HG03103 (cell line): ENCODE results near the gene OPCML.

Source experiments
- ATAC-seq: cut with Tn5 transposase; IDR thresholded peaks from one replicate; pipeline ENCODE4 v1.9.1; 2021; ENCODE audit warnings: low read depth; ENCODE audit not compliant: unreplicated experiment

Gene OPCML

DNA sequence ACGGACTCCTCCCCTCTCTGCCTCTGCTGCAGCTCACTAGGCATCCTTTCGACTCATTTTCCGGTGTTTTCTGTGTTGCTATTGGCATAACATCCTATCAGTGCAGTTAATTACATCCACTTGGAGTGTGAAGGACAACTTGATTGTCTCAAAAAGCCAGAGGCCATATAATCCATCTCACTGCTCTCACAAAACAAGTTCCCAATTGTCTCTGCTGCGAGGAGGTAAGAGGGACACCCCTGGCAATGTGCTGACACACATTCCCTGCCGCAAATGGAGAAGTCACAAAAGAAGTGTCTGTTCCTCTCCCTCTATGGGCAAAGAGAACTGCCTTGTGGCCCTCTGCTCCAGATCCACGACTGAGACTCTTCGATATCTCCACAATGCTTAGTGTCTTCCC is 618.4 kb downstream of the OPCML start:
- ATAC-seq = no peak

DNA sequence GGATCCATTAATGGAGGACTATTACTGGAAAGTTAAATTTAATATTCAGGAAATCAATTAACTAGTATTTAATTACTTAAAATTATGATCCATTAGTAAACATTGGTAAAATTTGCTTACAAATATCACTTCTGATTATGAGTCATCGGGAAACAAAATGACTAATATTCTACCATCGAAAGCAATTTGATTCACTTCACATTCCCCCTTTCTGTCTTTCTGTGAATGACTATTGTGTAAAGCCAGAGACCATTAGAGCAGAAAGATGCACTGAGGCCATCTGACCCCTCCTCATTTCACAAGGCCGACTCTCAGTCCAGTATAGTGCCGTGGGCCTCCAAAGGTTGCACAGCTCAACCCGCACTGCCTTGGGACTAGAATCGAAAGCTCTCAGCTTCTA is 619.0 kb downstream of the OPCML start:
- no peak for ATAC-seq

DNA sequence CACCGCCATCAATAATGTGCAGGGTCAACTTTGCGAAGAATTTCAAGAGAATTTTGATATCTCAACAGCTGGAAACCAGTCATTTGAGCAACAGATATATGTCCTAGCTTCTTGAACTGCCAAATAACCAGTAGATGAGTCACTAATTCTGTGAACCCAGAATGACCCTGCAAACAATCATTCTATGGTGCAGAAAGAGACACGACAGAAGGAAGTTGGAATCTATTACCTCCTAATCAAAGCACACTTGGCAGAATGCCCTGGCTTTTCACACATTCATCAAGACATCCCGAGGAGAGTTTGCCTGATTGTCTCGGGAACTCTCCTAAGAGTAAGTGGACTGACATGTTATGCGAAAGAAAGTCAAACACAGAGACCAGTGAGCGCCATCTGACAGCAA is 621.1 kb downstream of the OPCML start:
- no peak for ATAC-seq

DNA sequence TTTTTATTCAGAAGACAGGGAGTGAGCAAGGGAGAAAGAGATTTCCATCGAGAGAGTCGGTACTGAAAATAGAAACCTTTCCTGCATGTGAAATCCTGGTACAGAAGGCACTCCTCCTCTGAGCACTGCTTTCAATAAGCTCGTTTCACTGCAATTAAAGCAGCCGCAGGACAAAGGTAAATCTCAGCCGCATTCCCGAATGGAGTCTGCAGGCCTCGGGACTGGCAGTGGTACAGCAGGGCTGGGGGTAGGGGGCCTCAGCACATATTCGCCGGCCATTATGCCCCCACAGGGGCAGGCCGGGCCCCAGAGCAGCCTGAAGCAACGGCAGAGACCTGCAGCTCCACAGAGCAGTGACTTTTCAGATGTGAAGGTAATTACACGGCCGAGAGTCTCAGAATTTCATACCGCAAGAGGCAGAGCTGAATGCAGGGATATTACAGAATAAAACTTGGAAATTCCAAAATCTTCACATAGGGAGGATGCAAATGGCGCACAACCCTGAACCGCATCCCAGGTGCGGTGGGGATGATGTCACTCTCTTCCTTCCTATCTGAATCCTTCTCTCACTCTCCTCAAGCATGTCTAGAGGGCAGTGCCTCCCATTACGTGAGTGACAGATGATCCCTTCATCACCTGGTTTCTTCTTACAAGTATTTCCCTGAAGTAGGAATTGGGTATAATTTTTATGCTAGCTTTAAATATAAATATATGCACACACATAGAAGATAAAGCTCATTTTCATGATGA is 622.1 kb downstream of the OPCML start:
- ATAC-seq = no peak

DNA sequence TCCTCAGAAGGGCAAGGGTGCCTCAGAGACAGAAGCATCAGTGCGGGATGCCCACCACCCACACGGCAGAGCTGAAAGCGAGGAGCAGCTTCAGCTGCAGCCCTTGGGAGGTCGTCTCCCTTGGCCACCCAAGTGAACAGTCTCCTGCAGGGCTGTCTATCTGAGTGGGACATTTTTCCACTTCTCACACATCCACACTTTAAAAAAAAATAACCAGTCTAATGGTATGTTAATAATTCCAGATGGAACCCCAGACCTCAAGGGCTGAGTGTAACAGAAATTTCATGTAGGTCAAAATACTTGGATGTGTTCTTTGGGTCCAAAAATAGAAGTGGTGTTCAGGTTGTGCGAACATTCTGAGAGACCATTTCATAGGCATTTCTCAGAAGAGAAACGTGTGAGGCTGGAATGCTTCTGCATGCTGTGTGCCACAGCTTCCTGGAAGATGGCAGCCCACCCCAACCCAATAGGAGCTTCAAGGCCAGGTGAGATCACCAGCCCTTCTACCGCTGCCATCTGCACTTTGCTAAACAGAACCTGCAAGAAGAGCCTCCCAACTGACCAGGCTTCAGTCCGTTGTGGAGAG is 623.2 kb downstream of the OPCML start:
- no peak for ATAC-seq

DNA sequence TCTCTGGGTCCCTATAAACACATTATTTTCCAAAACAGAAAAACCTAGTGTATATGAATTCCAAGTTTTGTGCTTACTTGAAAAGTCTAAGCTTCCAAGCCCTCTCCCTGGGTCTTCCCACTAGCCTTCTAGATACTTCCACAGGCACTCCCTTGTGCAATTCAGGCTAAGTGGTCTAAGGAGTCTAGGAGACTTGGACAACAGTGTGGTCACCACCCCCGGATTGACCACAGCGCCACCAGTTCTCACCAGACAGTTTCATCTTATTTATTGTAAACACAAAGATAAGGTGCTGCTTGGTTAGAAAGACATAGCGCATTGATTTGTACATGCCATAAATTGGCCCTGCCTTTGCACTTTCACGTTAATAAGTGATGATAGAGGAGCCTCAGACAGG is 623.9 kb downstream of the OPCML start:
- no peak for ATAC-seq

DNA sequence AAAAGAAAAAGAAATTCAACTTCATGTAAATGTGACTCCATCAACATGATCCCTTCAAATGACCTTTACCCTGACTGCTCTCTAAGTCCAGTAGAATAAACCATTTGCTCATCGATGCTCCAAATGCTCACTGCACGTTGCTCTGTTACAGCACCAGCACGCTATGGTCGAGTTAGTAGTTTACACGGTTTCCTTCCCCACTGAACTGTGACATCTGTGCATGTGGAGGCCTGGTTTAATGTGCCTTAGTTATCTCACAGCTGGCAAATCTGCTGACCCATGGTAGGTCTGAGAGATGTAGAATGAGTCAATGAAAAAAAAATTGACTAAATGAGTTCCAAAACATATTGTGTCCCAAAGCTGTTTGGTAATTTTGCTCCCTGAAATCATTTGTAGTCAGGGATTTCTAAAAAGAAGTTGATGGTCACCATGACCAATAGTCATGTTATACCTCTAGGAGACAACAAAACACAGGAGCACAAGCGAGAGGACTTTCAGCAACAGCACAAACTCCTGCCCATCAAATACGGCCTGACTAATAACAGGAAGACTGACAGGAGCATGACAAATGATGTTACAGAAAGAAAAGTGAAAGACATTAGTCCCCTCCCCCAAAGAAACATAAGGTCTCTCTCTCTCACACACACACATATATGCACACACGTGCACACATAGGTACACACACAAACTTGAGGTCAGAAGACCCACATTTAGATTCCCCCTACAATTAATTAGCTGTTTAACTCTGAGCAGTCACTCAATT is 624.5 kb downstream of the OPCML start:
- no peak for ATAC-seq

DNA sequence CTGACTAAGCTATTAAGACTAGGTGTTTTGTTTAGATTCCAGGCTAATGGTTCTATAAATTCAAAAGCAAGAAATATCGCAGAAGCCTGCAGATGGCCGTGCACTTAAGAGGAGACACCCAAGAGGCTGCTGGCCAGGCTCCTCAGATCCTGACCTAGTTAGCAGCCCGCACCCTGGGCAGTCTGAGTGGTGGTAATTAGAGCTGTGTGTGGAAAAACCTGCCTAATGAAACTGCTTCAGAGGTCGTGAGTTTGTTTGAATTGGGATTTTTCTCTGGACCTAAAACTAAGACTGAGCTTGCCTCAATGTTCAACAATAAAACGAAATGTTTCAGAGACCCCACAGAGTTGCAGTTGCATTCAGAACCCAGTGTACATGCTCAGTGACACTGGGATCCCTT is 627.7 kb downstream of the OPCML start:
- ATAC-seq = no peak

DNA sequence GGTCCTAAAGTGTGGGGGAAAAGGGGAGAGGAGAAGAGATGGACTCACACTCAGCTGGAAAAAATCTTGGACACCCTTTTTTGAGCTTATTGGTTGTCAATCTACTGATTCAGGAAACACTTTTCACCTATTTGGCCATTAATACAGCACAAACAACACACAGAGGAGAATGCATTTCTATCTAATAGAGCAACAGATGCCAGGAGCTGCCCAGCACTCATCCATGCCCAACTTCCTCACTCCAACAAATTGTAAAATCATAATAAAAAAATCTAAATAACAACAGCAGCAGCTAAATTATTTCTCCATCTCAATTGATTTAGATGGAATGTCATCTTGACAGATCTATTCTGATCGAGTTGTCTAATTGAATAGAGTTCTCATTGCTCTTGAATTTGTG is 628.2 kb downstream of the OPCML start:
- no peak for ATAC-seq

DNA sequence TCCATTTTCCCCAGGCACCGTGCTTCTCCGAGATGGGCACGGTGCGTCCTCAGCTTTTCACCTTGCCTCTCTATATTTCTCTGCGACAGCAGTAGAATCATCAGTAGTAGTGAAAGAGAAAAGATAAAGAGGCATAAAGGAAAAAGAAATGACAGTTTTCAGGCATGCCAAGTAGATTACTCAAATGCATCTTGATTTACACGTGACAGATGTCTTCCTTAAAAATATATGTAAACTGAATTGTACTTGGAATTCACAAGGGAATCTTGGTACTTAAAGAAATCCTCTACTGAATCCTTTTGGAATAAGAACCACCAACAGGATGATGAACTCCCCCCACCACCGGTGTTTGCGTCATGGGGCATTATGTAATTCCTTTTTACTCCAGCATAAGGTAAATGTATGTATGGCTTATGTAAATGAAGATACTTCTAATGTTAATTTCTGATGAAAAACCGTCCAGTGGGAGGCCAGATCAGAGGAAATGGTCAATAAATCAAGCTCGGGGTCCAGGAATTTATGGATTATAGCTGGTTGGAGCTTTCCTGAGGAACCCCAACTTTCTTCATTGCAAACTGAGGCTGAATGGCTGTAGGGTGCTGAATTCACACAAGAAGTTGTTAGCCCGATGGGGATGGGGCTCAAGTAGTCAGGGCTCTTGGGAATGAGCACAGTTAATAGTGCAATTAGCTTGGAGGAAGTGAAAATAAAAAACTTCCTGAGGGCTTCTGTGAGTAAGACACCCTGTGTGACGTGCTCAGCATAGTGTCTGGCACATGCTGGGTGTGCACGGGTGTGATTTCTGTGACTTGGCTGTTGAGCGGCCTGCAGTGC is 630.4 kb downstream of the OPCML start:
- no peak for ATAC-seq

DNA sequence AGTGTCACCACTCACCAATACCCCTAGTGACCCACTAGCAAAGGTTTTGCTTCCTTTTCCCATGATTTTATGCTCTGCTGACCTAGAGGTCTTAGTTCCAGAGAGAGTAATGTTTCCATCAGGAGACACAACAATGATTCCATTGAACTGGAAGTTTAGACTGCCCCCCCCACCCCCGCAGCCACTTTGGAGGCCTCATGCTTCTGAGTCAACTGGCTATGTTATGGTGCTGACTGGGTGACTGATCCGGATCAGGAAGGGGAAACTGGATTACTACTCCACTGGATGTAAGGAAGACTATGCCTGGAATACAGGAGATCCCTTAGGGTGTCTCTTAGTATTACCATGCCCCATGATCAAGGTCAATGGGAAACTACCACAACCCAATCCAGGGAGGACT is 633.6 kb downstream of the OPCML start:
- ATAC-seq = no peak

DNA sequence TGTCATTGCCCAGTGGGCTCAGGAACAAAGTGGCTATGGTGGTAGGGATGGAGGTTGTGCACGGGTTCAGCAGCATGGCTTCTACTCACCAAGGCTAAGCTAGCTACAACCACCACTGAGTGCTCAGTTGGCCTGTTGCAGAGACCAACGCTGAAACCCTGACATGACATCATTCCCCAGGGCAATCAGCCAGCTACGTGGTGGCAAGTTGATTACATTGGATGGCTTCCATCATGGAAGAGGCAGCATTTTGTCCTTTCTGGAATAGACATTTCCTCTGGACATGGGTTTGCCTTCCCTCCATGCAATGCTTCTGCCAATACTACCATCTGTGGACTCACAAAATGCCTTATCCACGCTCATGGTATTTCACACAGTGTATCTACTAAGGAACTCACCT is 634.3 kb downstream of the OPCML start:
- ATAC-seq = no peak

DNA sequence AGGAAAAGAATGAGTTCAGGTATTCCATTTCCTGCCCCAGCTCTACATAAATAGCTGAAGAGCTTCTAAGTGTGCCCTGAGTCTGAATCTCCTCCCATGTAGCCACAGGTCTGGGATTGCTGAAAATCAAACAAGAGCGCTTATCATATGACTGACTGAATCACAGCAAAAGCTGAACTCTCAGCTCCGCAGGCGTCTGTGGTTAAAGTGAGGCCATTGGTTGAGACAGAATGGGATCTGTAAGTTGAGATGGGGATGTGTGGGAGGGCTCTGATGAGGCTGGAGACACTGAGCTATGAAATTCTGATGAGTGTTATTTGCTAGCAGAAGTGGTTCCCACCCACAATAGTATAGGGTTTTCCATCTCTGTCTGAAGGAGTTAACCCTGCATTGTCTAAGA is 637.0 kb downstream of the OPCML start:
- no peak for ATAC-seq

DNA sequence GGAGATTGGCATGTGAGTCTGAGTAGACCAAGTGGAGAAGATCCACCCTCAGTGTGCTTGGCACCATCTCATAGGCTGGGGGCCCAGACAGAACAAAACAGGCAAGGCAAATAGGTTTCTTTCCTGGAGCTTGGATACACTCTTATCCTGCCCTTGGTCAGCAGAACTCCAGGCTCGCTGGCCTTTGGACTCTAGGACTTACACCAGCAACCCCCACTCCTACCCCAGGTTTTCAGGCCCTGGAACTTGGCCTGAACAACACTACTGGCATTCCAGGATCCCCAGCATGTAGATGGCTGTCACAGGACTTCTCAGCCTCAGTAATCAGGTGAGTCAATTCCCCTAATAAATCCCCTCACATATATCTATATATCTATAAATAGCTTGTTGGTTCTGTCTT is 637.7 kb downstream of the OPCML start:
- ATAC-seq = no peak

DNA sequence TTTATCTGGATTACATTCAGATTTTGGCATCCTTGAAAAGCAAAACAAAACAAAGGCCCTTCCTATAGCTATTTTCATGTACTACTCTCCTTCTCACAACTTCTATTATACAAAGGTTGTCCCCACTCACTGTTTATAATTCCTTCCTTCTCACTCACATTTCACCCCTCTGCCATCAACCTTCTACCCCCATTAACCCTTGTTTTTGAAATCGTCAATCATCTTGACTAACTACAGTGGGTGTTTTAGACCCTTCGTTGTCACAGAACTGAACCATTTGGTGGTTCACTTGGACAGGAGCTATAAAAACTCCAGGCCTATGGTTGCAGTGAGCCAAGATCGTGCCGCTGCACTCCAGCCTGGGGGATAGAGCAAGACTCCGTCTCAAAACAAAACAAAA is 639.4 kb downstream of the OPCML start:
- no peak for ATAC-seq

DNA sequence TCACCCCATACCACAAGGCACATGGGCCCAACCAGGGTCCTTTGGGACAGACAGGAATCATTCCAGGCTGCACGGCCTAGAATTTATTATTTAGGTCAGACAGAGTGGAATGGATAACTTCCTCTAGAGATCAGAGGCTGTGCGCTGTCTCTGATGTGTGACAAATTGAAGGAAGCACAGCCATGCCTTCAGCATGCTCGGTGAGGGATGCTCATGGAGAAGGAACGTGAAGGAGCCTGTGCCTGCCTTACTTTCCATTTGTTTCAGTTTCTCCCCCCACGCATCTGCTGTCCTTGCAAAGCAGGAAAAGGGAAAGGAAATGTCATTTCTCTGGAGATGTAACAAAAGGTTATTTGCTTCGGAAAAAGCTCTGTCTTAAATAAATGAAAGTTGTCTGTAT is 644.1 kb downstream of the OPCML start:
- ATAC-seq = no peak

DNA sequence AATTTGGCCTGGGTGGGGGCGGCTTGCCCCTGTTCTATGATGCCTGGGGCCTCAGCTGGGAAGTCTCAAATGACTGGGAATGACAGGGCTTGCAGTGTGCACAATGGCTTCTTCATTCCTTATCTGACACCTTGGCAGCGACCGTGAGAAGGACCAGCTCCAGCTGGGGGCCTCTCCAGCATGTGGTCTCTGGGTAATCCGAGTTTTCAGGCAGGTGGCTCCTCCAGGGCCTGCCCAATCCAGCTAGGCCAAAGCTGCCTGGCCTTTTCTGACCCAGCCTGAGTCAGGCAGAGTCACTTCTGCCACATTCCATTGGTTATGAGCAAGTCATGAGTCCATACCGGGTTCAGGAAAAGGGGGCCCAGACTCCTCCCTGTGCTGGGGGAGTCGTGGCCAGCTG is 646.0 kb downstream of the OPCML start:
- ATAC-seq = no peak

DNA sequence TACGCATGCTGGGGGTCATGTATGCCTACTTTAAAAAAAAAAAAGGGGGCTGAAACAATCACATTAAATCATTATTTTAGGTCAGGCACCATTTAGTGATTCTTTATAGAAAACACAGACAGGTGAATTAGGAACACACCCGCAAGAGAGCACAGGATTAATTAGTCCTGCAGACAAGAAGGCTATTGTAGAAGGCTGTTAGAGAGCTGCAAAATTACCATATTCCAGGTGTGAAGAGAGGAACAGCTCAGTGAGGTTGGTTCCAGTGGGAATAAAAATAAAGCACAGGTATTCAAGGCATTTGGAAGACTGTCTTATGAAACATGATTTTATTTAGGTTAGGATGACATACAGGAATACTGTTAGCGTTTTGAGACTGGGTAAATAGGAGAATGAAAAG is 649.1 kb downstream of the OPCML start:
- ATAC-seq = no peak

DNA sequence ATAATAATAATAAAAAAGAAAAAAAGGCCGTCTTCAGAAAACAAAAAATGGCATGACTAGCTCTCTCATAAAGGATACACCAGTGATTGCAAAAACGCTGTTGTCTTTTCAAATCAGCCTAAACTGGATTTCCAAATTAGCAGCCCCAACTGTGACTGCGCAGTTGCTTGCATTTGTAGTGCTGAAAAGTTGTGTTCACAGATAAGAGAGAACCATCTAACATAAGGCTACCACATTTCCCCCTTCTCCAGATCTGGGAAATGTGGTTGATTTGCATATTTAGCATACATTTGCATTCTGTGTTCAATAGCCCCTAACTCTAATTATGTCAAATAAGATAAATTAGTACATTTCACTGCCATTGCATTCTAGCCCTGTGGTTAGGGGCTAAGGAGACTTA is 650.7 kb downstream of the OPCML start:
- ATAC-seq = no peak

DNA sequence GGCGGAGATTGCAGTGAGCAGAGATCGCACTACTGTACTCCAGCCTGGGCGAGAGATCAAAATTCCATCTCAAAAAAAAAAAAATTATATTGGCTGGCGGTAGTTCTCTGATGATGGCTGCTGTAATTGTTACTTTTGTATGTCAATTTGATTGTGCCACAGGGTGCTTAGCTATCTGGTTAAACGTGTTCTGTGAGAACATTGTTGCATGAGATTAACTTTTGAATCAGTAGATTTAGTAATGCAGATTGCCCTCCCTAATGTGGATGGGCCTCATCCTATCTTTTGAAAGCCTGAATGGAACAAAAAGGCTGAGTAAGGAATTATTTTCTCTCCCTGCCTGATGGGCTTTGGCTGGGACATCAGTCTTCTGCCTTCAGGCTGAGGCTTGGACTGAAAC is 654.2 kb downstream of the OPCML start:
- no peak for ATAC-seq

DNA sequence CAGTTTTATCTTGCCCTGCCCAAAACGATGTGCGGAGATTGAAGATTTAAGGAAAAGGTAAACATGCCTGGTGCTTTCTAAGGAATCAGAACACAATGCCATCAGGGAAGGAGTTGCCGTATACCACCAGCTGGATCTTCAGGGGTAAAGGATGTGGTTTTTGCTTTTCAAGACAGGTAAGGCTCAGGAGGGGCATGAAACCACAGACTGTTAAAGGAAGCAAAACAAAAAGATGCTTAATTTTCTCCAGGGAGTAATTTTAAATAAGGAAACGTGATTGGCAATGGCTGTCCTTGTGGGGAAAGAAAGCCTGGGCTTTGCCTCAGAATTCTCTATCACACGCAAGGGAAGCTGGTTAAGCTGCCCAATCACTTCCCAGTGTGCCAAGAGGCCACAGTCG is 655.6 kb downstream of the OPCML start:
- ATAC-seq = no peak
